ENCODE measurements around the gene TM4SF5.

DNA sequence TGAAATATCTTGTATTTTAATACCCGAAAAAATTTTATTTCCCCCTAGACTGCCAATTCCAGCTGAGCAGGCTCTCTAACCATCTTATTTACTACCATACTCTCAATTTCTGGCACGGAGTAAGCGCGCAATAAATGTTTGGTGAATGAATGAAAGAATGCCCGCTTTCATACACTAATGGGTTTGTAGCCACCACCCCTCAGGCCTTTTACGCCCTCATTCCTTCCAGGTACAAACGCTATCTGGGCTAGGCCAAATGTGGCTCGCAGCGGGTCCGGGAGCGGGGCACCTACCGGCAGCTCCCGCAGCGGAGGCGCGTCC is 34.7 kb downstream of the TM4SF5 start:
- TF ChIP-seq, protein P1, sequence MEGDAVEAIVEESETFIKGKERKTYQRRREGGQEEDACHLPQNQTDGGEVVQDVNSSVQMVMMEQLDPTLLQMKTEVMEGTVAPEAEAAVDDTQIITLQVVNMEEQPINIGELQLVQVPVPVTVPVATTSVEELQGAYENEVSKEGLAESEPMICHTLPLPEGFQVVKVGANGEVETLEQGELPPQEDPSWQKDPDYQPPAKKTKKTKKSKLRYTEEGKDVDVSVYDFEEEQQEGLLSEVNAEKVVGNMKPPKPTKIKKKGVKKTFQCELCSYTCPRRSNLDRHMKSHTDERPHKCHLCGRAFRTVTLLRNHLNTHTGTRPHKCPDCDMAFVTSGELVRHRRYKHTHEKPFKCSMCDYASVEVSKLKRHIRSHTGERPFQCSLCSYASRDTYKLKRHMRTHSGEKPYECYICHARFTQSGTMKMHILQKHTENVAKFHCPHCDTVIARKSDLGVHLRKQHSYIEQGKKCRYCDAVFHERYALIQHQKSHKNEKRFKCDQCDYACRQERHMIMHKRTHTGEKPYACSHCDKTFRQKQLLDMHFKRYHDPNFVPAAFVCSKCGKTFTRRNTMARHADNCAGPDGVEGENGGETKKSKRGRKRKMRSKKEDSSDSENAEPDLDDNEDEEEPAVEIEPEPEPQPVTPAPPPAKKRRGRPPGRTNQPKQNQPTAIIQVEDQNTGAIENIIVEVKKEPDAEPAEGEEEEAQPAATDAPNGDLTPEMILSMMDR (IDR thresholded peaks at IDR 0.05), result no peak
- TF ChIP-seq POLR2A (IDR thresholded peaks at IDR 0.05), result no peak

Data from tibial nerve (tissue), 3 donors.